ENCODE results near the gene SYT9.

DNA sequence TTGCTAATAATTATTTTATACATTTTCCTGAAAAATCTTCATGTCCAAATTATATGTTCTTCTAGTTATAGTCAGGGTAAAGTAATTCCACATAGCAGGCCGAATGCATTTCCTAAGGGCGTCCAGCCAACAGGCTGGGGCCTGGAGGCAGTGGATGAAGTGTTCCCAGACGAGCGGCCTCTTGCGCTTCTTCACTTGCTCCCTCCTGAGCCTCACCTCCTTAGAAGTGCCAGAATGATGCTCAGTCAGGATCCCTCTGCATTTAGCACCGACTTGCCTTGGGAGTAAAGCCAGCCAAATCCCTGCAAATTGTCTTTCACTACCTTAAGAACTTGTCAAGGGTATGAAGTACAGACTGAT, 235.1 kb downstream of the SYT9 start:
- TF ChIP-seq POLR2AphosphoS5 (IDR thresholded peaks at IDR 0.05) (no peak), POLR2A (IDR thresholded peaks at IDR 0.05) (no peak)
